ENCODE data around the gene NSG2. TPM values are rescaled to one million over a fixed set of nuclear protein-coding genes. Genes with fewer than 3 reads are reported as not detected.

Gene NSG2
- not detected in 2 replicates for total RNA-seq

GRCh38 chr5:174045470-174046025 lies at the start of gene NSG2:
Gene NSG2 (plus strand): TSS chr5:174045706. CDS start chr5:174046756, 1,050 bp downstream.

Other genes with a start within 250 kb of the NSG2 start
- gene CPEB4, start 157.4 kb upstream of the NSG2 start, total RNA-seq = 8.0 and 9.4 TPM in 2 replicates
- not detected in 2 replicates for gene C5orf47, start 56.5 kb upstream of the NSG2 start, total RNA-seq

Data from epithelial cell of alveolus of lung (primary cell).